ENCODE measurements around the gene DCTN4. TPM values are rescaled to one million over a fixed set of nuclear protein-coding genes. Genes with fewer than 3 reads are reported as not detected.

Gene DCTN4
- total RNA-seq, 1 experiment from 2014 or later, result 66.8 TPM

- no peak for ATAC-seq
- intact Hi-C loops (cut with micrococcal nuclease; ENCODE audit: unreplicated experiment) (no loop called here), in situ Hi-C loops (cut with HindIII; ENCODE audit: low pct_unique_long_range_greater_than_20kb, low sequenced_read_pairs) (no loop called here)
- Histone ChIP-seq H3K9me3 (ENCODE audit: control insufficient read depth, insufficient read depth, low read depth, low read length) (no peaks in the 10 kb centered on the region), H3K27me3 (ENCODE audit: control insufficient read depth, insufficient read depth, low read length) (no peaks in the 10 kb centered on the region), H3K4me3 (ENCODE audit: low read depth in 2 of 2, low read length in 2 of 2) (no peak overlapping the region), H3K4me1 (ENCODE audit: control insufficient read depth, insufficient read depth, low read length) (no peaks in the 10 kb centered on the region), H3K36me3 (ENCODE audit: control insufficient read depth, insufficient read depth, low read length) (peaks cover 17% of the 10 kb centered on the region), H3K27ac (ENCODE audit: low read length) (no peak overlapping the region)
- no TSS peak for BruUV-seq (replicated peaks)
- POLR2A ChIA-PET, result no interaction called here
- TF ChIP-seq, protein P1, sequence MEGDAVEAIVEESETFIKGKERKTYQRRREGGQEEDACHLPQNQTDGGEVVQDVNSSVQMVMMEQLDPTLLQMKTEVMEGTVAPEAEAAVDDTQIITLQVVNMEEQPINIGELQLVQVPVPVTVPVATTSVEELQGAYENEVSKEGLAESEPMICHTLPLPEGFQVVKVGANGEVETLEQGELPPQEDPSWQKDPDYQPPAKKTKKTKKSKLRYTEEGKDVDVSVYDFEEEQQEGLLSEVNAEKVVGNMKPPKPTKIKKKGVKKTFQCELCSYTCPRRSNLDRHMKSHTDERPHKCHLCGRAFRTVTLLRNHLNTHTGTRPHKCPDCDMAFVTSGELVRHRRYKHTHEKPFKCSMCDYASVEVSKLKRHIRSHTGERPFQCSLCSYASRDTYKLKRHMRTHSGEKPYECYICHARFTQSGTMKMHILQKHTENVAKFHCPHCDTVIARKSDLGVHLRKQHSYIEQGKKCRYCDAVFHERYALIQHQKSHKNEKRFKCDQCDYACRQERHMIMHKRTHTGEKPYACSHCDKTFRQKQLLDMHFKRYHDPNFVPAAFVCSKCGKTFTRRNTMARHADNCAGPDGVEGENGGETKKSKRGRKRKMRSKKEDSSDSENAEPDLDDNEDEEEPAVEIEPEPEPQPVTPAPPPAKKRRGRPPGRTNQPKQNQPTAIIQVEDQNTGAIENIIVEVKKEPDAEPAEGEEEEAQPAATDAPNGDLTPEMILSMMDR (IDR thresholded peaks at IDR 0.05), result no peak; the same call in 1 of the 2 replicates
- TF ChIP-seq TCF7L2 (IDR thresholded peaks at IDR 0.05; ENCODE audit: low read depth, low read length), result no peak
- TF ChIP-seq, protein P2, sequence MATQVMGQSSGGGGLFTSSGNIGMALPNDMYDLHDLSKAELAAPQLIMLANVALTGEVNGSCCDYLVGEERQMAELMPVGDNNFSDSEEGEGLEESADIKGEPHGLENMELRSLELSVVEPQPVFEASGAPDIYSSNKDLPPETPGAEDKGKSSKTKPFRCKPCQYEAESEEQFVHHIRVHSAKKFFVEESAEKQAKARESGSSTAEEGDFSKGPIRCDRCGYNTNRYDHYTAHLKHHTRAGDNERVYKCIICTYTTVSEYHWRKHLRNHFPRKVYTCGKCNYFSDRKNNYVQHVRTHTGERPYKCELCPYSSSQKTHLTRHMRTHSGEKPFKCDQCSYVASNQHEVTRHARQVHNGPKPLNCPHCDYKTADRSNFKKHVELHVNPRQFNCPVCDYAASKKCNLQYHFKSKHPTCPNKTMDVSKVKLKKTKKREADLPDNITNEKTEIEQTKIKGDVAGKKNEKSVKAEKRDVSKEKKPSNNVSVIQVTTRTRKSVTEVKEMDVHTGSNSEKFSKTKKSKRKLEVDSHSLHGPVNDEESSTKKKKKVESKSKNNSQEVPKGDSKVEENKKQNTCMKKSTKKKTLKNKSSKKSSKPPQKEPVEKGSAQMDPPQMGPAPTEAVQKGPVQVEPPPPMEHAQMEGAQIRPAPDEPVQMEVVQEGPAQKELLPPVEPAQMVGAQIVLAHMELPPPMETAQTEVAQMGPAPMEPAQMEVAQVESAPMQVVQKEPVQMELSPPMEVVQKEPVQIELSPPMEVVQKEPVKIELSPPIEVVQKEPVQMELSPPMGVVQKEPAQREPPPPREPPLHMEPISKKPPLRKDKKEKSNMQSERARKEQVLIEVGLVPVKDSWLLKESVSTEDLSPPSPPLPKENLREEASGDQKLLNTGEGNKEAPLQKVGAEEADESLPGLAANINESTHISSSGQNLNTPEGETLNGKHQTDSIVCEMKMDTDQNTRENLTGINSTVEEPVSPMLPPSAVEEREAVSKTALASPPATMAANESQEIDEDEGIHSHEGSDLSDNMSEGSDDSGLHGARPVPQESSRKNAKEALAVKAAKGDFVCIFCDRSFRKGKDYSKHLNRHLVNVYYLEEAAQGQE (IDR thresholded peaks at IDR 0.05; ENCODE audit: insufficient read depth in 1 of 2, low read depth in 2 of 2, low read length in 1 of 2), result no peak
- TF ChIP-seq POLR2AphosphoS5 (IDR thresholded peaks at IDR 0.05; ENCODE audit: low read depth, low read length), result no peak
- DNase-seq (ENCODE audit: low read depth, low spot score), result no peak
- CTCF ChIA-PET, result no interaction called here
Measured at GRCh38 chr5:150710165-150710564, 48.7 kb downstream of the DCTN4 start.

- Histone ChIP-seq H3K4me3 (ENCODE audit: low read depth in 2 of 2, low read length in 2 of 2) (no peak overlapping the region), H3K36me3 (ENCODE audit: control insufficient read depth, insufficient read depth, low read length) (peaks cover 6% of the 10 kb centered on the region), H3K9me3 (ENCODE audit: control insufficient read depth, insufficient read depth, low read depth, low read length) (no peaks in the 10 kb centered on the region), H3K4me1 (ENCODE audit: control insufficient read depth, insufficient read depth, low read length) (peaks cover under 1% of the 10 kb centered on the region; the same call in 1 of the 2 replicates), H3K27me3 (ENCODE audit: control insufficient read depth, insufficient read depth, low read length) (no peaks in the 10 kb centered on the region), H3K27ac (ENCODE audit: low read length) (no peak overlapping the region)
- DNase-seq (ENCODE audit: low read depth, low spot score) (no peak), ATAC-seq (no peak)
- ChIA-PET POLR2A (no interaction called here), CTCF (interaction anchor here (0.6 kb wide), 1 partner anchor 50 kb away, joined by 7 read pairs; no protein-coding TSS in a partner anchor)
- in situ Hi-C loops (cut with HindIII; ENCODE audit: low pct_unique_long_range_greater_than_20kb, low sequenced_read_pairs) (no loop called here), intact Hi-C loops (cut with micrococcal nuclease; ENCODE audit: unreplicated experiment) (no loop called here)
- no TSS peak for BruUV-seq (replicated peaks)
- TF ChIP-seq TCF7L2 (IDR thresholded peaks at IDR 0.05; ENCODE audit: low read depth, low read length), result no peak
- no peak for TF ChIP-seq SIN3A (IDR thresholded peaks at IDR 0.05; ENCODE audit: borderline replicate concordance, insufficient read depth, low read depth, low read length)
Measured at GRCh38 chr5:150706776-150707390, 51.9 kb downstream of the DCTN4 start.

- ATAC-seq (no peak), DNase-seq (ENCODE audit: low read depth, low spot score) (no peak)
- 0 out of 2 replicates have a peak, but pooled peaks cover 4% of the 10 kb centered on the region for H3K36me3 ChIP-seq (ENCODE audit: control insufficient read depth, insufficient read depth, low read length)
- in situ Hi-C loops (cut with HindIII; ENCODE audit: low pct_unique_long_range_greater_than_20kb, low sequenced_read_pairs) (no loop called here), intact Hi-C loops (cut with micrococcal nuclease; ENCODE audit: unreplicated experiment) (loop anchor here (5.0 kb wide), 1 partner anchor 141 kb away; no protein-coding TSS in a partner anchor)
- H3K4me1 ChIP-seq (ENCODE audit: control insufficient read depth, insufficient read depth, low read length), result peaks cover 14% of the 10 kb centered on the region
- BruUV-seq (replicated peaks), result no TSS peak
- H3K27me3 ChIP-seq (ENCODE audit: control insufficient read depth, insufficient read depth, low read length), result no peaks in the 10 kb centered on the region
- H3K4me3 ChIP-seq (ENCODE audit: low read depth in 2 of 2, low read length in 2 of 2), result no peak overlapping the region
- no peaks in the 10 kb centered on the region for H3K9me3 ChIP-seq (ENCODE audit: control insufficient read depth, insufficient read depth, low read depth, low read length)
- no peak overlapping the region for H3K27ac ChIP-seq (ENCODE audit: low read length)
- CTCF ChIA-PET, result no interaction called here
- POLR2A ChIA-PET, result no interaction called here
- TF ChIP-seq, protein P1 (IDR thresholded peaks at IDR 0.05), result no peak
- TF ChIP-seq, protein P2 (IDR thresholded peaks at IDR 0.05; ENCODE audit: insufficient read depth in 1 of 2, low read depth in 2 of 2, low read length in 1 of 2), result no peak
- TF ChIP-seq POLR2AphosphoS5 (IDR thresholded peaks at IDR 0.05; ENCODE audit: low read depth, low read length) (no peak), TCF7L2 (IDR thresholded peaks at IDR 0.05; ENCODE audit: low read depth, low read length) (no peak), SIN3A (IDR thresholded peaks at IDR 0.05; ENCODE audit: borderline replicate concordance, insufficient read depth, low read depth, low read length) (no peak)
Measured at GRCh38 chr5:150703762-150704161, 55.1 kb downstream of the DCTN4 start.

Data from Panc1 (cell line).